Fibroblast of lung (primary cell): ENCODE data around the gene SPHK2. TPM values are rescaled to one million over a fixed set of nuclear protein-coding genes. Genes with fewer than 3 reads are reported as not detected.

ENCODE experiments used
- DNase-seq, 2 donors: peaks; one replicate each; pipeline versions ENCODE4 v3.0.0 to v3.0.0-alpha.2; 2010; ENCODE audit warnings: low read depth in 2 of 2
- H2AFZ ChIP-seq: 2 replicates; pipeline ENCODE4 v1.5.1; 2012; ENCODE audit warnings: low read length, control low read depth, inconsistent platforms
- H3K27ac ChIP-seq: 2 replicates; pipeline ENCODE4 v1.5.1; 2011; ENCODE audit warnings: low read length, control low read depth; ENCODE audit not compliant: insufficient read depth
- H3K27me3 ChIP-seq: 2 replicates; pipeline ENCODE4 v1.5.1; 2011; ENCODE audit warnings: mild to moderate bottlenecking, low read length; ENCODE audit not compliant: control insufficient read depth, insufficient read depth
- H3K36me3 ChIP-seq: 2 replicates; pipeline ENCODE4 v1.5.1; 2011; ENCODE audit warnings: low read length; ENCODE audit not compliant: control insufficient read depth, insufficient read depth
- H3K4me1 ChIP-seq: 2 replicates; pipeline ENCODE4 v1.5.1; 2011; ENCODE audit warnings: low read length; ENCODE audit not compliant: control insufficient read depth, insufficient read depth; ENCODE audit errors: extremely low read depth
- H3K4me2 ChIP-seq: 2 replicates; pipeline ENCODE4 v1.5.1; 2011; ENCODE audit warnings: low read length, control low read depth; ENCODE audit not compliant: insufficient read depth; ENCODE audit errors: extremely low read depth
- H3K4me3 ChIP-seq, 4 experiments: fragments of 200-600 bp in 1 of 4; sonication (generic) in 1 of 4; replicated peaks in 1 of 4; 2 replicates each; pipeline ENCODE4 v1.5.1; 2011 to 2016; ENCODE audit warnings: low read length in 4 of 4, low read depth in 3 of 4, mild to moderate bottlenecking in 3 of 4, control low read depth in 2 of 4, inconsistent platforms in 1 of 4, mixed read lengths in 1 of 4; ENCODE audit not compliant: insufficient read depth in 1 of 4; ENCODE audit errors: control extremely low read depth in 1 of 4
- H3K79me2 ChIP-seq: 2 replicates; pipeline ENCODE4 v1.5.1; 2012; ENCODE audit warnings: mild to moderate bottlenecking, low read length, inconsistent platforms; ENCODE audit not compliant: control insufficient read depth, insufficient read depth
- H3K9ac ChIP-seq: 2 replicates; pipeline ENCODE4 v1.5.1; 2011; ENCODE audit warnings: mild to moderate bottlenecking, low read length, control low read depth; ENCODE audit not compliant: insufficient read depth
- H3K9me3 ChIP-seq: 2 replicates; pipeline ENCODE4 v1.5.1; 2012; ENCODE audit warnings: low read depth, low read length; ENCODE audit not compliant: control insufficient read depth, insufficient read depth
- H4K20me1 ChIP-seq: 2 replicates; pipeline ENCODE4 v1.5.1; 2011; ENCODE audit warnings: low read length; ENCODE audit not compliant: control insufficient read depth, insufficient read depth; ENCODE audit errors: extremely low read depth
- EZH2 ChIP-seq: IDR thresholded peaks from 2 replicates; pipeline ENCODE4 v1.5.1; 2012; ENCODE audit warnings: low read length, control low read depth, mild to moderate bottlenecking; ENCODE audit errors: missing control alignments
- polyA plus RNA-seq, 2 donors: library from polyadenylated mRNA; depleted of rRNA in 1 of 2; stranded (reverse) in 1 of 2; unstranded in 1 of 2; fragments of >200 nt; gene quantifications; 2 replicates each; pipeline ENCODE4 v1.2.1, GENCODE V29; 2011 to 2012; ENCODE audit warnings: missing spikeins in 1 of 2
- total RNA-seq: library from RNA; depleted of rRNA; stranded (reverse); fragments of >200 nt; gene quantifications from 2 replicates; pipeline ENCODE4 v1.2.1, GENCODE V29; 2014
- TF ChIP-seq, protein P1 (sequence below), 2 donors: IDR thresholded peaks in 1 of 2; conservative IDR thresholded peaks in 1 of 2; 1 replicate in 1 of 2; 2 replicates in 1 of 2; pipeline ENCODE4 v1.5.1; 2011 to 2012; ENCODE audit warnings: low read length in 2 of 2, control low read depth in 1 of 2, inconsistent platforms in 1 of 2, low read depth in 1 of 2, mild to moderate bottlenecking in 1 of 2

Gene SPHK2
- total and polyA plus RNA-seq, 2 donors (not counting 1 experiment from before 2014, with no cell fraction given) = 3.4 to 9.6 TPM

DNA sequence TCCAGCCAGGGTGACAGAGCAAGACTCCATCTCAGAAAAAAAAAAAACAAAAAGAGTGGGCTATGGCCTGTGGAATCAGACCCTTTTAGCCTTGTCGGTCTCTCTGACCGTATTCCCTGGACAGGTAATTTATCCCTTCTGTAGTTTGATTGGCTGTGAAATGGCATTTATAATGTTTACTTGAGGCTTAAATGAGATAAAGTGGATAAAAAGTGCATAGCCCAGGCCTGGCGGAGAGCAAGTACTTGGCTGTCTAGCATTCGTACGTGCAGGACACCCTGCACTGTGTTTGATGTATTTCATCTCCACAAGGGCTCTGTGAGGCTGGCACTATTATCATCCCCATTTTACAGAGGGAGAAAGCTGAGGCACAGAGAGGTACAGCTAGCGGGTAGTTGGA is 46.5 kb downstream of the SPHK2 start:
- Histone ChIP-seq H3K9me3 (no peaks in the 10 kb centered on the region), H3K27me3 (no peaks in the 10 kb centered on the region), H3K36me3 (no peaks in the 10 kb centered on the region), H3K4me1 (no peaks in the 10 kb centered on the region), H3K4me2 (no peak overlapping the region), H3K9ac (no peak overlapping the region), H4K20me1 (no peaks in the 10 kb centered on the region), H3K79me2 (no peaks in the 10 kb centered on the region), H3K4me3 (no peak overlapping the region), H2AFZ (no peak overlapping the region), H3K27ac (no peak overlapping the region)
- no peak for TF ChIP-seq EZH2
- TF ChIP-seq, protein P1, sequence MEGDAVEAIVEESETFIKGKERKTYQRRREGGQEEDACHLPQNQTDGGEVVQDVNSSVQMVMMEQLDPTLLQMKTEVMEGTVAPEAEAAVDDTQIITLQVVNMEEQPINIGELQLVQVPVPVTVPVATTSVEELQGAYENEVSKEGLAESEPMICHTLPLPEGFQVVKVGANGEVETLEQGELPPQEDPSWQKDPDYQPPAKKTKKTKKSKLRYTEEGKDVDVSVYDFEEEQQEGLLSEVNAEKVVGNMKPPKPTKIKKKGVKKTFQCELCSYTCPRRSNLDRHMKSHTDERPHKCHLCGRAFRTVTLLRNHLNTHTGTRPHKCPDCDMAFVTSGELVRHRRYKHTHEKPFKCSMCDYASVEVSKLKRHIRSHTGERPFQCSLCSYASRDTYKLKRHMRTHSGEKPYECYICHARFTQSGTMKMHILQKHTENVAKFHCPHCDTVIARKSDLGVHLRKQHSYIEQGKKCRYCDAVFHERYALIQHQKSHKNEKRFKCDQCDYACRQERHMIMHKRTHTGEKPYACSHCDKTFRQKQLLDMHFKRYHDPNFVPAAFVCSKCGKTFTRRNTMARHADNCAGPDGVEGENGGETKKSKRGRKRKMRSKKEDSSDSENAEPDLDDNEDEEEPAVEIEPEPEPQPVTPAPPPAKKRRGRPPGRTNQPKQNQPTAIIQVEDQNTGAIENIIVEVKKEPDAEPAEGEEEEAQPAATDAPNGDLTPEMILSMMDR (conservative IDR thresholded peaks at IDR 0.05 in 1 of 2, IDR thresholded peaks at IDR 0.05 in 1 of 2; ENCODE audit: low read depth in 1 of 2, low read length in 2 of 2) = no peak
- DNase-seq = no peak

DNA sequence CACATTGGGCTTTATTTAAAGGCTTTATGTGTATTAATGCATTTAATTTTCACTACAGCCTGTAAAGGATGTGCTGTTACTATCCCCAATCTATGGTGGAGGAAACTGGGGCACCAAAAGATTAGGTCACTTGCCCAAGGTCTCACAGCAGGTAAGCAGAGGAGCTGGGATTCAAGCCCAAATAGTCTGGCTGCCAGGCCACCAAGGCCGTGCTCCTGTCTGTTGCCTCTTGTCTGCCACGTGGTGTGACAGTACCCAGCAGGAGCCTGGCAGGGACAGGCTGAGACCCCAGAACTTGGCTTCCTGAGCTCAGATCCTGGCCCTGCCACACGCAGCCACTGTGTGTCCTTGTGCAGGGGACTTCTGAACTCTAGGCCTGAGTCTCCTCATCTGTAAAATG is 49.0 kb downstream of the SPHK2 start:
- TF ChIP-seq, protein P1 (conservative IDR thresholded peaks at IDR 0.05 in 1 of 2, IDR thresholded peaks at IDR 0.05 in 1 of 2; ENCODE audit: low read depth in 1 of 2, low read length in 2 of 2) = no peak
- TF ChIP-seq EZH2 = no peak
- Histone ChIP-seq H4K20me1 (no peaks in the 10 kb centered on the region), H3K79me2 (no peaks in the 10 kb centered on the region), H3K4me3 (no peak overlapping the region), H3K9ac (no peak overlapping the region), H2AFZ (no peak overlapping the region), H3K36me3 (no peaks in the 10 kb centered on the region), H3K4me2 (no peak overlapping the region), H3K27me3 (no peaks in the 10 kb centered on the region), H3K9me3 (no peaks in the 10 kb centered on the region), H3K4me1 (no peaks in the 10 kb centered on the region), H3K27ac (no peak overlapping the region)
- no peak for DNase-seq

DNA sequence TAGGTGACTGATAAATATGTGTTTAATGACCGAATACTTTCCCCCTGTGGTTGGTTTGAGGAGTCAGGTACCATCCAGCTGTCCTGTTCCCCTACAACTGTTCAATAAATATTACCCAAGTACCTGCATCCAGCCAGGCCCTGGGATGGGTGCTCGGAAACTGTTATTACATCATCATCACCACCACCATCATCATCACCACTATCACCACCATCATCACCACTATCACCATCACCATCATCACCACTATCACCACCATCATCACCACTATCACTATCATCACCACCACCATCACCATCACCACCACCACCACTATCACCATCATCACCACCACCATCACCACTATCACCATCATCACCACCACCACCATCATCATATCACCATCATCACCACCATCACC is 49.5 kb downstream of the SPHK2 start:
- no peaks in the 10 kb centered on the region for H3K27me3 ChIP-seq
- H3K79me2 ChIP-seq = no peaks in the 10 kb centered on the region
- H3K4me1 ChIP-seq = no peaks in the 10 kb centered on the region
- H3K36me3 ChIP-seq = no peaks in the 10 kb centered on the region
- no peak for DNase-seq
- no peak overlapping the region for H3K27ac ChIP-seq
- H2AFZ ChIP-seq = no peak overlapping the region
- no peak overlapping the region for H3K4me2 ChIP-seq
- no peak for TF ChIP-seq EZH2
- H3K4me3 ChIP-seq = no peak overlapping the region
- no peaks in the 10 kb centered on the region for H3K9me3 ChIP-seq
- H4K20me1 ChIP-seq = no peaks in the 10 kb centered on the region
- H3K9ac ChIP-seq = no peak overlapping the region
